ENCODE data around the gene SEPTIN1.

SEPTIN1 gene

GRCh38 chr16:30355144-30355953 lies 27.0 kb downstream of the SEPTIN1 start, which contains the start of gene CD2BP2:
TSS of gene CD2BP2 (minus strand) at chr16:30355308. CDS start at chr16:30354681, 627 bp downstream.
- peaks cover 25 to 29% of the 10 kb centered on the region in 2 experiments for H3K4me1 ChIP-seq (ENCODE audit: control insufficient read depth in 1 of 2, insufficient read depth in 1 of 2, low read depth in 1 of 2, low read length in 1 of 2)
- H3K36me3 ChIP-seq, result peaks cover 73% of the 10 kb centered on the region
- no peaks in the 10 kb centered on the region for H3K27me3 ChIP-seq
- peak within 1 kb of the TSS; percentile 73 to 94 for H3K4me3 ChIP-seq (ENCODE audit: low read depth in 1 of 2, low read length in 1 of 2)
- TF ChIP-seq CTCF (IDR thresholded peaks at IDR 0.05), result no peak
- peak within 1 kb of the TSS; percentile 98 for H3K27ac ChIP-seq
- no peaks in the 10 kb centered on the region for H3K9me3 ChIP-seq

- peak overlapping the region; percentile 98 for H3K27ac ChIP-seq
- peaks cover 72% of the 10 kb centered on the region for H3K36me3 ChIP-seq
- H3K9me3 ChIP-seq, result no peaks in the 10 kb centered on the region
- no peak for TF ChIP-seq CTCF (IDR thresholded peaks at IDR 0.05)
- peak overlapping the region; percentile 73 to 94 for H3K4me3 ChIP-seq (ENCODE audit: low read depth in 1 of 2, low read length in 1 of 2)
- H3K4me1 ChIP-seq (ENCODE audit: control insufficient read depth in 1 of 2, insufficient read depth in 1 of 2, low read depth in 1 of 2, low read length in 1 of 2), result peaks cover 25 to 29% of the 10 kb centered on the region in 2 experiments
- H3K27me3 ChIP-seq, result no peaks in the 10 kb centered on the region
Observed at GRCh38 chr16:30354423-30355143, 27.8 kb downstream of the SEPTIN1 start.

GRCh38 chr16:30353438-30354129 lies 28.8 kb downstream of the SEPTIN1 start:
- H3K27me3 ChIP-seq, result no peaks in the 10 kb centered on the region
- peaks cover 63% of the 10 kb centered on the region for H3K36me3 ChIP-seq
- H3K4me3 ChIP-seq (ENCODE audit: low read depth in 1 of 2, low read length in 1 of 2), result peak overlapping the region; percentile 73 to 94
- TF ChIP-seq CTCF (IDR thresholded peaks at IDR 0.05), result no peak
- H3K4me1 ChIP-seq (ENCODE audit: control insufficient read depth in 1 of 2, insufficient read depth in 1 of 2, low read depth in 1 of 2, low read length in 1 of 2), result peaks cover 25 to 29% of the 10 kb centered on the region in 2 experiments
- H3K27ac ChIP-seq, result peak overlapping the region; percentile 98
- no peaks in the 10 kb centered on the region for H3K9me3 ChIP-seq

GRCh38 chr16:30352488-30353401 lies 29.6 kb downstream of the SEPTIN1 start:
- peaks cover 25 to 29% of the 10 kb centered on the region in 2 experiments for H3K4me1 ChIP-seq (ENCODE audit: control insufficient read depth in 1 of 2, insufficient read depth in 1 of 2, low read depth in 1 of 2, low read length in 1 of 2)
- H3K27ac ChIP-seq, result no peak overlapping the region
- TF ChIP-seq CTCF (IDR thresholded peaks at IDR 0.05), result no peak
- H3K27me3 ChIP-seq, result no peaks in the 10 kb centered on the region
- H3K36me3 ChIP-seq, result peaks cover 55% of the 10 kb centered on the region
- no peaks in the 10 kb centered on the region for H3K9me3 ChIP-seq
- H3K4me3 ChIP-seq (ENCODE audit: low read depth in 1 of 2, low read length in 1 of 2), result no peak overlapping the region
